ENCODE results near the gene PSORS1C2.
"Not testable (repeated sequence)": the region's sequence is repeated elsewhere in the genome, so short reads cannot be mapped to it uniquely, and the experiment has no call there.

Gene PSORS1C2

GRCh38 chr6:31138982-31139381 lies at the start of gene PSORS1C2:
PSORS1C2 (minus strand) TSS chr6:31139066; CDS start chr6:31139026, 40 bp downstream.
- no peak for DNase-seq

GRCh38 chr6:31187780-31188194 lies 48.9 kb upstream of the PSORS1C2 start:
- no peak for DNase-seq

GRCh38 chr6:31186052-31186734 lies 47.3 kb upstream of the PSORS1C2 start:
- no peak for DNase-seq

DNA sequence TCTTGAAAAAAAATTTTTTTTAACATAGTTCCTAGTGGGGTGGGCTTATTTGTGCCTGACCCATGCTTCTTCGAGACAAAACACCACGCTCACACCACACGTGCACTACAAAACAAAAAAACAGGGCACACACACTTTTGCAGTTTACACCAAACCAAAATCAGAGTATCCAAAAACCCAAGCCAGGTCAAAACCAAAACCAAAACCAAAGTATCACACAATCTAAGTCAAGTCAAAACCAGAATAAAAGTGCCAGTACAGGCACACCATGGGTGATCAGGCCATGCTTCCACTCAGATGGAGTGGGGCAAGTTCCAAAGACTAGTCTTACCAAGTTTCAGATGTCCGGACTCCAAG lies 46.8 kb upstream of the PSORS1C2 start:
- not testable (repeated sequence) for DNase-seq

DNA sequence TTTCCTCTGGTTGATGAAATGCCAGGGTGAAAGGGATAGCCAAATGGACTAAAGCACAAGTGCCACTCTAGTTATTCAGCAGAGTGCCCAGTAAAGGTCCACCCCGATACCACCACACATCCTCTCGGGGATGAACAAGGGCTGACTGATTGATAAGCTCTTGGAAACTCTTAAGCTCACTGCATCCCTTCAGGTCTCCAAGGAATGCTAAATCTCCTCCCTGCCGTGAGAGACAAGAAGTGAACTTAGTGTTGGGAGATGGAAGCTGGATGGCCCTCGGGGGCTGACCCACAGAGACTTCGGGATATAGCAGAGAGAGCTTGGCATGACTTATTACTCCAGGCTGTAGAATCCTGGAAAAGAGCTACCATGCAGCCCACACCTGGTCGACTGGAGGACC lies 45.0 kb upstream of the PSORS1C2 start:
- not testable (repeated sequence) for DNase-seq

GRCh38 chr6:31183287-31183686 lies 44.4 kb upstream of the PSORS1C2 start:
- DNase-seq: not testable (repeated sequence)

DNA sequence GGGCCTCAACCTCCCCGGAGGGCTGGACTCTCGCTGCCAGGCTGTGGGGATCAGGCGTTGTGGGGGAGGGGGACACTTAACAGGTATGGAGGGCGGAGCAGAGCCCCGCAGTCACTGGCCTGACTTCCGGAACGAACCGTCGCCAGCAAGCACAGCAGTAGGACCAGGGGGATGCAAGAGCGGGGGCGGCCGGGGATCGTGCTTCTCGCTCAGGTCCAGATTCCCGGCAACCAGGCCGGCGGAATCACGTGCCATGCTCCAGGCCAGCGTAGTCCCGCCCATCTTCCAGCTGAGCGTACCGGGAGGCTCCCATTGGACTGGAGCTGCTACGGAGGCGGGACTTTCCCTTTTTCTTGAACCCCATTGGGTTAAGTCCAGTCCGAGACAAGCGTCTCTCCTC lies 41.6 kb upstream of the PSORS1C2 start:
- DNase-seq: no peak

GRCh38 chr6:31179896-31180295 lies 41.0 kb upstream of the PSORS1C2 start:
- DNase-seq: no peak

DNA sequence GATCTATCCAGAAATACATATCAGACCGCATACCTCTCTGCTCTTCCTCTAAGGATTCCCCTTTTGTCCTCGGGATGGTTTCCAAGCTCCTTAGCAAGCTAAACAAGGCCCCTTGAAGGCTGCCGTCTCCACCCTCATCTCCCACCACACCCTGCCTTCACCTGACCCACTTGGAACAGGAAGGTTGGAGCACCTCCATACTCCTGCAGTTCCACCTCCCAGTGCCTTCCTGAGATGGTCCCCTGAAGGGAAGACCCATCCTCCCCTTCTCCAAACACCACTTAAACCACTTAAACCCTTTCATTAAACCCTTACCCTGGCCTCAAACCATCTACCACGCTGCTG lies 40.1 kb upstream of the PSORS1C2 start:
- DNase-seq: no peak

DNA sequence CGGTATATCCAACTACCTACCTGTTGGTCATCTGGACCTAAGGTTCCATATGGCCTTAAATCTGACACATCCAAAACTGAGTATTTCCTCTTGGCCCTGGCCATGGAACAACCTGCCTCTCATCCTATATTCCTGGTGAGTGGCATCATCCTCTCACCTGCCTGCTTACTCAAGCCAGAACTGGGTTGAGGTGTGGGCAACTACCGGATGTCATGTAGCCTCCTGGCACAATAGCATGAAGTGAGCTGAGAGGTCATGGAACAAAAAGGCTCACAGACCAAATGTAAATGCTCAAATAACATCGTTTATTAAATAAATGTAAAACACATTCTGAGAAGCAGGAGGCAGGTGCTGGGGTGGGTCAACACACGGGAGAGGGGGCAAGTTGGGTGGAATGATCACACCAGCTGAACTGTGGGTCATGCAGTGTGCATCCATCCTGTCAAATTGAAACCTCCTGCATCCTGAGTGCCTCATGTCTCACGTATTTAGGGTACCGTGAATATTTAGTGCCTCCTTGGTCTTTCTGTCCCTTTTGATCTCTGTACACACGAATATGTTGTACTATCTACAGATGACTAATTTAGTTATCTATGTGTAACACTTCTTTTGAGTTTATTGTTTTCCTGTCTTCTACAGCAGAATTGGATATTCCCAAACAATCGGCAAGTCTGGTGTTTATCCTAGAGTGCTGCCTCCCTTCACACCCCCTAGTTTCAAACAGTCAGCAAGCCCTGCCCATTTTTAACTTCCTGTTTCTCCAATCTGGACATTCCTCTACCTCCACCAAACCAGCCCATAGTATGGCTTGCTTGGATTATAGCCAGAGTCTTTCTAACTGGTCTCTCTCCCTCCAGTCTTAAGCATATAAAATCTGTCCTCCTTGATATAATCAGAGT lies 39.5 kb upstream of the PSORS1C2 start:
- DNase-seq: no peak

GRCh38 chr6:31175971-31176370 lies 37.1 kb upstream of the PSORS1C2 start:
- DNase-seq: no peak

DNA sequence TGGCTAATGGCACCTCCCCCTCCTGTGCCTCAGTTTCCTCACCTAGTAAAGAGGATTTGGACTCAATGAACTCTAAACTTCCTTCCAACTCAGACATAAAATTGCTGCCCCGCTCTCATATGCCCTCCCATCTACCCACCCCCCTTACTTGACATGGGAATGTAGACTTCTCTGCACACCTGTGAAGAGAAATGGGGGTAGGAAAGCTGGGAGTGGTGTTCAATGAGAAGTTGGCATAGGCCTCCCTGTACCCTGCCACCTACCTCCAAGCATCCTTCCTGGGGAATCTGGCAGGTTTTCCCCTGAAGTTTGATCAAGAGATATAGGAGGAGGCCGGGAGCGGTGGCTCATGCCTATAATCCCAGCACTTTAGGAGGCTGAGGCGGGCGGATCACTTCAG lies 35.5 kb upstream of the PSORS1C2 start:
- no peak for DNase-seq

DNA sequence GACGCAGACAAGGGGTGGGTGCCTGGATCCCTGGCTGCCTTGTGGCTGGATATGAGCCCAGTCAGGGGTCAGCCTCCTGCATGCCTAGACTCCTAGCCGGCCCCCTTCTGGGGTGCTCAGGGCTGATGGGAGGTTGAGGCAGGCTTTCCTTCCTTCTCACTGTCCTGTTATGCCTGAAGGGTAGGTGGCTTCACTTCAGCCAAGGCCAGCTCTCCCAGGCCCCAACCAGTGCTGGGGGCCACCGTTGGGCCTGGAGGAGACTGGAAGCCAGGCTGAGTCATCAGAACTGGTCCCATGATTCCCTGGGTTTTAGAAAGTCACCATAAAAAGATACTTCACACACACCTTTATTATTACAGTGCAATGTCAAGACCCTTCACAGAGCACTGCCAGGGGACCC lies 34.5 kb upstream of the PSORS1C2 start:
- DNase-seq: no peak

- no peak for DNase-seq
Observed at GRCh38 chr6:31172973-31173384, 34.1 kb upstream of the PSORS1C2 start.

GRCh38 chr6:31171931-31172905 lies 33.4 kb upstream of the PSORS1C2 start:
- DNase-seq: no peak

DNA sequence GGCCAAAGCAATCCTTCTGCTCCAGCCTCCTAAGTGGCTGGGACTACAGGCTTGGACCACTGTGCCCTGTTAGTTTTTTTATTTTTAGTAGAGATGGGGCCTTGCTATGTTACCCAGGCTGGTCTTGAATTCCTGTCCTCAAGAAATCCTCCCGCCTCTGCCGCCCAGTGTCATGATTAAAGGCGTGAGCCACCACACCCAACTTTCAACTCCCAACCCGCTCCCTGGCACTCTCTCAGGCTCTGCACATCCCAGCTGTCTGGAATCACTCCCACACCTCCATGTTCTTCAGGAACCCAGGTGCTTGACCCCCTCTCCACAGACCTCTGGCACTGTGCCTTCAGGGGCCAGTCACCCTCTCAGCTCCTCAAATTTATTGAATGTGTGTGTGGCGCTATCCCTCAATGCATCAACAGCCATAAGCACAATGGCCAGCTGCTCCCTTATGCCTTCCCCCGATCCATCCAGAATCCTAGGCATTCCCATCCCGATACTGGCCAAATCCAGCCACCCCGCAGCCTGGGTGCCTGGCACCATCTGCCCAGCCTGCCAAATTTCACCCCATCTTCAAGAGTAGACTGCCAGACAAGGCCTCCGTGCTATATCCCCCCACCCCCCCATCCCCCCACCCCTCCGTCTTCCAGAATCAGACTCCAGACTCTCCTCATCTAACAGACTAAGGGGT lies 32.3 kb upstream of the PSORS1C2 start:
- DNase-seq: no peak

DNA sequence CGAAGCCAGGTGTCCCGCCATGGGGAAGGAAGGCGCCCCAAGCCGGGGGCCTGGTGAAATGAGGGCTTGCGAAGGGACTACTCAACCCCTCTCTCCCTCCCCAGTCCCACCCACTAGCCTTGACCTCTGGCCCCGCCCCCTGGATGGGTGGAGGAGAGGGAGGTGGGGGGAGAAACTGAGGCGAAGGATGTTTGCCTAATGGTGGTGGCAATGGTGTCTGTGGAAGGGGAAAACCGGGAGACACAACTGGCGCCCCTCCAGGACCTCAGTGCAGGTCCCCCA lies 31.7 kb upstream of the PSORS1C2 start, which contains the start of gene POU5F1:
Gene POU5F1 (minus strand): TSS at position 83 of the 282 bp plus-strand sequence. CDS start 62 bp downstream, at position 21.
- no peak for DNase-seq

GRCh38 chr6:31169858-31170599 lies 31.2 kb upstream of the PSORS1C2 start:
- DNase-seq: not testable (repeated sequence)

DNA sequence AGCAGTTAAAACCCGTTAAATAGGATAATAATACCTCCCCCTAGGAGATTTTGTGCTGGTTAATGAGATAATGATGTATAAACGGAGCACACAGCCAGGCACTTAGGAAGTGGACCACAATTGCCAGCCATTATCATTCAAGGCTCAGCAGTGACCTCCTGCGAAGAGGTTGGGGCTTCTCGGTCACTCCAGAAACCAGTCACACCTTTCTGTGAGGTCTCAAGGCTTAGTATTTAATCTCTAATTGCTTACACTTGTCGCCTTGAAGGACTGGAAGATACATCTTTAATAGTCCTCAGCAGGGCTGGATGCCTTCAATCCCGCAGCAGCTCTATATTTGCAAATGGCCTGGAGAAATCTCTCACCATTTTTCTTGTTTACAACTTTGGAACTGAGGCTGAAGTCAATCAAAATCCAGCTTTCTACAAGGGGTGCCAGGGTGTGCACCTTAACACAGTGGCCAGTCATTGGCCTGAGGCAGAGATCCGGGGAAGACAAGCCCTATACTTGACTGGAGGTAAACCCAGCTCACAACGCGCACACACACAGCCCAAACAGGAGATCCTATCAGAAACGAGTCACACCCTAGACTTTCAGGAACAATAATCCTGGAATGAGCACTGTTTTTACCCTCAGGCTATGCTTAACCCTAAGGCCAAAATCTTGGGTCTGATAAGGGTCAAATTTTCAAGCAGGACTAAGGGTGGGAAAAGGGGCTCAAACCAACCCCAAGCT lies 30.4 kb upstream of the PSORS1C2 start:
- DNase-seq: no peak

DNA sequence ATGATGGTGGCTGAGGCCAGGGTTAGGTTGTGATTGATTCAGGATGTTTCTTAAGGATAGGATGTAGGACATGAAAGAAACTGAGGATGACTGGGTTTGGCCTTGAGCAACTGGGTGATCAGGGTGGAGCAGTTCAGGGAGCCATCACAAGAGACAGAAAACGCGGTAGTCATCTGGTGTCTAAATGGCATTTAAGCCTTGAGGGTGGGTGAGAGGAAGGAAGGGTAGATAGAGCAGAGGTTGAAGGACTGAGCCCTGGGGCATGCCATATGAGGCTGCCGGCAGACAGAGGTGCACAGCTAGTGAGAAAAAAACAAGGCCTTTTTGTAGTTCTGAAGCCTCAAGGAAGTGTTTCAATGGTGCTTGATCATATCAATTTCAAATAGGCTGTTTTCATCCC lies 29.7 kb upstream of the PSORS1C2 start:
- DNase-seq: no peak

- no peak for DNase-seq
Observed at GRCh38 chr6:31165986-31166385, 27.1 kb upstream of the PSORS1C2 start.

Data from NCI-H524 (cell line).